Stimulated activated naive B cell treated with anti-CD40 and anti-IgM and Interleukin-4, amounts not matched to agents 10 μg/mL and 1 μg/mL and 100 μg/mL, for 72 hours (primary cell): ENCODE results near the gene DYNLT2.

ENCODE experiments used
- ATAC-seq, 2 donors: fragments of 150-1000 bp; cut with Tn5 transposase; replicated peaks; 2 replicates each; pipeline ENCODE4 v1.10.0; 2021; ENCODE audit warnings: moderate library complexity in 1 of 2
- DNase-seq: peaks from one replicate; pipeline ENCODE4 v3.0.0; 2021
- H3K27ac Mint-ChIP-seq: one replicate; pipeline ENCODE4 v1.8.0; 2022; ENCODE audit warnings: mild to moderate bottlenecking, mixed read lengths
- H3K27me3 Mint-ChIP-seq, 2 donors: one replicate each; pipeline ENCODE4 v1.8.0; 2022; ENCODE audit warnings: mixed read lengths in 2 of 2
- H3K36me3 Mint-ChIP-seq, 2 donors: one replicate each; pipeline ENCODE4 v1.8.0; 2022; ENCODE audit warnings: mixed read lengths in 2 of 2, mild to moderate bottlenecking in 1 of 2
- H3K4me1 Mint-ChIP-seq, 2 donors: one replicate each; pipeline ENCODE4 v1.8.0; 2022; ENCODE audit warnings: mixed read lengths in 2 of 2, mild to moderate bottlenecking in 1 of 2
- H3K4me3 Mint-ChIP-seq, 2 donors: one replicate each; pipeline ENCODE4 v1.8.0; 2022; ENCODE audit warnings: mild to moderate bottlenecking in 2 of 2, mixed read lengths in 2 of 2, moderate library complexity in 1 of 2
- H3K9me3 Mint-ChIP-seq, 2 donors: one replicate each; pipeline ENCODE4 v1.8.0; 2022; ENCODE audit warnings: mixed read lengths in 2 of 2, mild to moderate bottlenecking in 1 of 2

DYNLT2 gene, protein sequence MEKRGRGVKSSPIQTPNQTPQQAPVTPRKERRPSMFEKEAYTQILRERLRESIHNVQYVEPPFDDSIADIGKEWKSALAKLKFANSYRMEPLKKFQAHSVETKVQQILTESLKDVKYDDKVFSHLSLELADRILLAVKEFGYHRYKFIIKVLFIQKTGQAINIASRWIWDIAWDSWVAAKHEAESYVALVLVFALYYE

DNA sequence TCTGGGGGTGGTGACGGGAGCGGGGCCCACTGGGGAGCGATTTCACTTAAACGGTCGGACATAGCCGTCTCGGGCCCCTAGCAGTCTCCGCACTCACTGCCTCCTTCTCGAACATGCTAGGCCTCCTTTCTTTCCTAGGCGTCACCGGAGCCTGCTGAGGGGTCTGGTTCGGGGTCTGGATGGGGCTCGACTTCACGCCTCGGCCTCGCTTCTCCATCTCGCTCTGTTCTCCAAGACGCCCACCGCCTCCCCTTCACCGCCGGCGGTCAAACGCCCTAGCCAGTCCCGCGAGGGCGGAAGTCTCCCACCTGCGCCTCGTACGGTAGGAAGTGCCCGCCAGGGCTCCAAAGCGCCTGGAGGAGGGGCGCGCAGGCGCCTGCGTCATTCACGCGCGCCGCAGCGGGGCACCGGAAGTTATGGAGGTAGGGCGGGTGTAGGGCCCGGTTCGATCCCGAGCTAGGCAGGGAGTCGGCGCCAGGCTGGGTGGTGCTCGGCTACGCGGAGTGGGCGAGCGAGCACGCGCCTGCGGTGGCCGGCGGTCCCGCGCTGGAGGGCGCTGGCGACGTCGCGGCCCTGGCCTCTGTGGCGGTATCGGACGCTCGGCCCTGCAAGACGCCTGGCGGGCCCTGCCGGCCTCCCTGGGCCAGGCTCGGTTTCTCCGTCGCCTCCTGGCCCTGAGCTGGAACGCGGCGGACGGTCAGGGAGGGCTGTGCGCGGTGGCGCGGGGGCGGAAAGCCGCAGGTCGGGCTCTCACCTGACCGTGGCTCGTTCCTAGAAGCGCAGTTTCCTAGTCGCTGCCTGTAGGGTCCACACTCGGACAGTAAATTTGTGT, at the start of gene DYNLT2, which contains the start of gene ERMARD:
DYNLT2 (minus strand) TSS at position 331 of the 832 bp plus-strand sequence; CDS start at position 217, 114 bp downstream.
ERMARD (plus strand) TSS at position 381 of the 832 bp plus-strand sequence; CDS start at position 417, 36 bp downstream.
- DNase-seq = peak; percentile 94
- Mint-ChIP-seq H3K36me3 (peaks cover 10 to 30% of the 10 kb centered on the region in 2 donors), H3K4me1 (peaks cover 15 to 35% of the 10 kb centered on the region in 2 donors), H3K9me3 (peaks cover 0 to 4% of the 10 kb centered on the region in 2 donors), H3K27ac (peak within 1 kb of the TSS; percentile 99), H3K27me3 (no peaks in the 10 kb centered on the region), H3K4me3 (peak within 1 kb of the TSS; percentile 95 to 100)
- ATAC-seq = peak; percentile 95 to 97

- Mint-ChIP-seq H3K27ac (no peak overlapping the region), H3K4me1 (peaks cover 0 to 10% of the 10 kb centered on the region in 2 donors), H3K27me3 (peaks cover 38 to 39% of the 10 kb centered on the region in 2 donors), H3K9me3 (no peaks in the 10 kb centered on the region), H3K36me3 (no peaks in the 10 kb centered on the region), H3K4me3 (no peak overlapping the region)
- ATAC-seq (peak; percentile 53 to 61), DNase-seq (no peak)
Measured at GRCh38 chr6:169800668-169801395, 49.5 kb upstream of the DYNLT2 start.

GRCh38 chr6:169800116-169800667, 48.8 kb upstream of the DYNLT2 start:
- no peak overlapping the region for H3K4me3 Mint-ChIP-seq
- H3K27me3 Mint-ChIP-seq = peaks cover 33 to 37% of the 10 kb centered on the region in 2 donors
- H3K9me3 Mint-ChIP-seq = no peaks in the 10 kb centered on the region
- no peaks in the 10 kb centered on the region for H3K36me3 Mint-ChIP-seq
- no peak for DNase-seq
- no peak overlapping the region for H3K27ac Mint-ChIP-seq
- peaks cover 0 to 5% of the 10 kb centered on the region in 2 donors for H3K4me1 Mint-ChIP-seq
- no peak for ATAC-seq

DNA sequence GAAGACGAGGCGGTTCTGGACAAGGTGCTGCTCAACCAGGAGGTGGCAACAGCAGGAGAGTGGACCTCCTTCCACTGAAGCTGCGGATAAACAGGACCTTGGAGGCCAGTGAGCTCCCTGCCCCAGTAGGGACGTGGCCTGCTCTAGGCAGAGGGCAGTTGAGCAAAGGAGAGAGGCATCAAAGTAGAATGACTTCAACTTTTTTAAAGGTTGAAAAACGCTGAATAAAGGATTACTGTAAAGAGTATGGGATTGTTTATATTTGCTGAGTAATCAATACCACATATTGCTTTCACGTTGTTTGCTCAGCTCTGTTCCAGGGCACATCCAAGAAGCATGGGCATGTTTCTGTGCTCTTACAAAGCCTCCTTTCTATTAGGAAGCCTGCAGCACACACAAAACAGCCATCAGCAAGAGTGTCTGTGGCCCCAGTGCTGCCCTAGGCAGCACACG, 48.1 kb upstream of the DYNLT2 start:
- DNase-seq (no peak), ATAC-seq (no peak)
- Mint-ChIP-seq H3K4me3 (no peak overlapping the region), H3K27me3 (peaks cover 31 to 37% of the 10 kb centered on the region in 2 donors), H3K4me1 (peaks cover 0 to 4% of the 10 kb centered on the region in 2 donors), H3K9me3 (no peaks in the 10 kb centered on the region), H3K27ac (no peak overlapping the region), H3K36me3 (no peaks in the 10 kb centered on the region)

- H3K9me3 Mint-ChIP-seq = no peaks in the 10 kb centered on the region
- H3K4me3 Mint-ChIP-seq = no peak overlapping the region
- H3K27ac Mint-ChIP-seq = no peak overlapping the region
- H3K4me1 Mint-ChIP-seq = peaks cover 0 to 4% of the 10 kb centered on the region in 2 donors
- DNase-seq = no peak
- H3K27me3 Mint-ChIP-seq = peaks cover 29 to 37% of the 10 kb centered on the region in 2 donors
- ATAC-seq = no peak
- H3K36me3 Mint-ChIP-seq = no peaks in the 10 kb centered on the region
Measured at GRCh38 chr6:169798764-169799473, 47.5 kb upstream of the DYNLT2 start.

DNA sequence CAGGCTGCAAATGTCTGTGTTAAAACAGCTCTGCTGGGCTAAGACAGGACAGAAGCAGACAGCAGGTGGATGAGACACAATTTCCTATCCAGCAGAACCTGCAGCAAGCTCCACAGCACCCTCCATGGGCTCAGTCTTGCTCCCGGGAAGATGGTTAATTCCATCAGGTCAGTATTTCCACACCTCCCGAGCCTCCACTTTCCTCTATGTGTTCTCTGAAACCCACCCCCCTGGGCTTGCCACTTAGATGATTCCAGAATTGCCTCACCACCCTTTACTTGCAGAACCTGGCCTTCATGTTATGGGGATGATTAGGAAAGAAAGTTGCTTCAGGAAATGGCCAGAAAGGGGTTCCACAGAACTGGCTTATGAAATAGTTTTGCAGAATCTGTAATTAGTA, 43.8 kb upstream of the DYNLT2 start:
- no peak for DNase-seq
- H3K4me1 Mint-ChIP-seq = peaks cover 2 to 7% of the 10 kb centered on the region in 2 donors
- H3K9me3 Mint-ChIP-seq = no peaks in the 10 kb centered on the region
- no peak overlapping the region for H3K4me3 Mint-ChIP-seq
- no peaks in the 10 kb centered on the region for H3K36me3 Mint-ChIP-seq
- no peak for ATAC-seq
- no peak overlapping the region for H3K27ac Mint-ChIP-seq
- H3K27me3 Mint-ChIP-seq = peaks cover 54 to 64% of the 10 kb centered on the region in 2 donors

- no peak for DNase-seq
- ATAC-seq = no peak
Measured at GRCh38 chr6:169794317-169795055, 43.1 kb upstream of the DYNLT2 start.

GRCh38 chr6:169793408-169793807, 42.0 kb upstream of the DYNLT2 start:
- no peaks in the 10 kb centered on the region for H3K9me3 Mint-ChIP-seq
- H3K27me3 Mint-ChIP-seq = peaks cover 55 to 66% of the 10 kb centered on the region in 2 donors
- DNase-seq (no peak), ATAC-seq (no peak)
- H3K4me1 Mint-ChIP-seq = peaks cover 7 to 13% of the 10 kb centered on the region in 2 donors
- no peak overlapping the region for H3K27ac Mint-ChIP-seq
- H3K36me3 Mint-ChIP-seq = no peaks in the 10 kb centered on the region
- H3K4me3 Mint-ChIP-seq = no peak overlapping the region

More at GRCh38 chr6:169794317-169795055, 43.1 kb upstream of the DYNLT2 start:
- Mint-ChIP-seq H3K27ac (no peak overlapping the region), H3K36me3 (no peaks in the 10 kb centered on the region), H3K4me3 (no peak overlapping the region), H3K9me3 (no peaks in the 10 kb centered on the region), H3K27me3 (peaks cover 54 to 64% of the 10 kb centered on the region in 2 donors), H3K4me1 (peaks cover 7 to 13% of the 10 kb centered on the region in 2 donors)

DNA sequence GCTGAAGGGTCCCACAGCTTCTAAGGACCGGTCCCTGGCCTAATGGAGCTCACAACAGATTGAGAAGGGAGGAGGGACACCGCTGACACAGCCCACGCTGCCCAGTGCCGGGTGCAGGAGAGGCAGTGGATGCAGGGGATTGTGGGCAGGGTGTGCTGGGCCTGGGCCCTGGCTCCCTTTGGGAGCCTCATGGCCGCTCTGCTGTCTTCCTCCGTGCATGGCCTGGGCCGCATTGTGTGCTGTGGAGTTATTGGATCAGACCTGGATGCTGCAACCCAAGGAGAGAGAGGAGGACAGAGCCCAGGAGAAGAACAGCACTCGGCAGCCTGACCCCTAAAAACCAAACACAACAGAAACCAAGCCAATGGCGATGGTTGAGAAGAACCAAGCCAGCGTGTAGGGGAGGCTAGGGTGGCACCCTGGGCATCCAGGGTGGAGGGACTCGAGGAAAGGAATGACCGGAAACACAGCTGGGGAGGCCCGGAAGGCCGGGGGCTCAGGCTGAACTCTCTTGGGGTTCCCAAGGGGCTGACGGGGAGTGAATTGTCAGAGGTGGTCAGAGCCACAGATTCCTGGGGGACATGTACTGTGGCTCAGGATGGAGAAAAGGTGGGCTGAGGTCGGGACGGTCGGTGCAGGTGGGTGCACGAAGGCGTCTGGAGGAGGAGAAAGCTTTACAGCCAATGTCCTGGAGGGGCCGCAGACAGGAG, 41.1 kb upstream of the DYNLT2 start:
- H3K27ac Mint-ChIP-seq = no peak overlapping the region

DNA sequence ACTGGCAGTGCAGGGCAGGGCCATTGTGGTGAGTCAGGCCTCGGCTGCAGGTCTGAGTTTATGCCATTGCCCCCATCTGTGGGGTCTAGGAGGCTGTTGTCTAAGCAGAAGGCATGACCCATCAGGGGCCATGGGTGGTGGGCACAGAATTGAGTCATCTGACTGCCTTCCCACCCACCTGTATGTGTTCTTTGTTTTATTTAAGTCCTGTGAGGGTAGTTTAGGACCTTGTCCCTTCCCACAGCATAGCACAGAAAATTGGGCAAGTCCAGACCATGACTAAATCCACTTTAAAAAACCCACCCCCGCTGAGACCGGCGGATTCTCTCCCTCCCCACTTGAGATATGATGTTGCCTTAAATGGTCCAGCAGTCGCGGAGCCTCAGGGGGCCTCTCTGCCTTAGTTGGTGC, 40.4 kb upstream of the DYNLT2 start:
- Mint-ChIP-seq H3K4me1 (peaks cover 7 to 13% of the 10 kb centered on the region in 2 donors), H3K9me3 (no peaks in the 10 kb centered on the region), H3K36me3 (no peaks in the 10 kb centered on the region), H3K4me3 (no peak overlapping the region), H3K27ac (no peak overlapping the region), H3K27me3 (peaks cover 50 to 61% of the 10 kb centered on the region in 2 donors)
- ATAC-seq (no peak), DNase-seq (no peak)

More for the DNA sequence above, 41.1 kb upstream of the DYNLT2 start:
- DNase-seq (no peak), ATAC-seq (no peak)
- Mint-ChIP-seq H3K9me3 (no peaks in the 10 kb centered on the region), H3K4me3 (no peak overlapping the region), H3K27me3 (peaks cover 50 to 61% of the 10 kb centered on the region in 2 donors), H3K4me1 (peaks cover 7 to 13% of the 10 kb centered on the region in 2 donors), H3K36me3 (no peaks in the 10 kb centered on the region)

- Mint-ChIP-seq H3K9me3 (no peaks in the 10 kb centered on the region), H3K27me3 (peaks cover 43 to 49% of the 10 kb centered on the region in 2 donors), H3K4me1 (peaks cover 7 to 13% of the 10 kb centered on the region in 2 donors), H3K27ac (peak overlapping the region; percentile 25), H3K4me3 (peak overlapping the region; percentile 82 to 83), H3K36me3 (no peaks in the 10 kb centered on the region)
- DNase-seq = peak; percentile 55
- ATAC-seq = peak; percentile 96 to 97
Measured at GRCh38 chr6:169789944-169790927, 38.9 kb upstream of the DYNLT2 start.
